PC-9 (cell line): ENCODE measurements around the gene SUN3. TPM values are rescaled to one million over a fixed set of nuclear protein-coding genes. Genes with fewer than 3 reads are reported as not detected.

ENCODE experiments used
- BruUV-seq: library from RNA; stranded (reverse); fragments of 400-500 nt; replicated peaks from 2 replicates; lab custom pipeline; 2021; lab: Mats Ljungman, UMichigan
- CTCF ChIA-PET: fragments of 300-600 bp; sonication (Branson Sonifier 250); formaldehyde crosslinking; loops from one replicate; lab custom pipeline; 2022; ENCODE audit warnings: antibody characterized with exemption; lab: Charles Lee
- POLR2A ChIA-PET: fragments of 300-600 bp; sonication (Branson Sonifier 250); formaldehyde crosslinking; loops from one replicate; lab custom pipeline; 2022; ENCODE audit warnings: antibody characterized with exemption; ENCODE audit not compliant: unreplicated experiment; lab: Charles Lee
- DNase-seq, 2 experiments: peaks; one replicate each; pipeline versions ENCODE4 v3.0.0 to v3.0.0-alpha.2; 2015 to 2022; ENCODE audit warnings: mixed read lengths in 1 of 2
- H2AFZ ChIP-seq: fragments of 200-600 bp; sonication (generic); 2 replicates; pipeline ENCODE4 v1.8.1; 2017; ENCODE audit warnings: antibody characterized with exemption
- H3F3A ChIP-seq: fragments of 200-600 bp; sonication (generic); 2 replicates; pipeline ENCODE4 v1.8.1; 2017; ENCODE audit warnings: antibody characterized with exemption, mild to moderate bottlenecking, low read depth; ENCODE audit not compliant: insufficient read depth
- H3K27ac ChIP-seq: fragments of 200-600 bp; sonication (generic); 2 replicates; pipeline ENCODE4 v1.6.1; 2016; ENCODE audit warnings: mixed run types
- H3K27me3 ChIP-seq: fragments of 200-600 bp; sonication (generic); 2 replicates; pipeline ENCODE4 v1.6.1; 2016; ENCODE audit warnings: low read depth, mixed run types; ENCODE audit not compliant: insufficient read depth
- H3K36me3 ChIP-seq: fragments of 200-600 bp; sonication (generic); 2 replicates; pipeline ENCODE4 v1.6.1; 2016; ENCODE audit warnings: low read depth, mixed run types
- H3K4me1 ChIP-seq: fragments of 200-600 bp; sonication (generic); replicated peaks from 2 replicates; pipeline ENCODE4 v1.6.1; 2016; ENCODE audit warnings: mixed run types; ENCODE audit not compliant: insufficient read depth
- H3K4me2 ChIP-seq: fragments of 200-600 bp; sonication (generic); 2 replicates; pipeline ENCODE4 v1.6.1; 2017; ENCODE audit warnings: mixed run types
- H3K4me3 ChIP-seq: fragments of 200-600 bp; sonication (generic); 2 replicates; pipeline ENCODE4 v1.6.1; 2016; ENCODE audit warnings: mixed run types
- H3K79me2 ChIP-seq: fragments of 200-600 bp; sonication (generic); 2 replicates; pipeline ENCODE4 v1.6.1; 2017; ENCODE audit warnings: low read depth, mixed run types
- H3K9me2 ChIP-seq: fragments of 200-600 bp; sonication (generic); 2 replicates; pipeline ENCODE4 v1.8.1; 2017; ENCODE audit warnings: mild to moderate bottlenecking; ENCODE audit not compliant: insufficient read depth
- H3K9me3 ChIP-seq: fragments of 200-600 bp; sonication (generic); 2 replicates; pipeline ENCODE4 v1.8.1; 2016; ENCODE audit warnings: low read depth; ENCODE audit not compliant: insufficient read depth
- H4K20me1 ChIP-seq: fragments of 200-600 bp; sonication (generic); 2 replicates; pipeline ENCODE4 v1.8.1; 2017; ENCODE audit not compliant: insufficient read depth
- EZH2 ChIP-seq: fragments of 200-600 bp; sonication (generic); IDR thresholded peaks from 2 replicates; pipeline ENCODE4 v1.8.0; 2017; ENCODE audit warnings: antibody characterized with exemption, low read depth
- intact Hi-C: fragments of 100-400 bp; cut with micrococcal nuclease; formaldehyde crosslinking; loops from one replicate; pipeline ENCODE4 v1.10.0; 2022; ENCODE audit not compliant: unreplicated experiment
- total RNA-seq: library from RNA; stranded (reverse); gene quantifications from 2 replicates; pipeline ENCODE4 v1.2.3, GENCODE V29; 2021
- TF ChIP-seq, protein P1 (sequence below): fragments of 200-600 bp; sonication (generic); conservative IDR thresholded peaks from 2 replicates; pipeline ENCODE4 v1.6.1; 2017; ENCODE audit warnings: mixed run types, antibody characterized with exemption, mild to moderate bottlenecking, moderate library complexity

The SUN3 gene
- total RNA-seq, 1 experiment from 2014 or later = 0.24 TPM

DNA sequence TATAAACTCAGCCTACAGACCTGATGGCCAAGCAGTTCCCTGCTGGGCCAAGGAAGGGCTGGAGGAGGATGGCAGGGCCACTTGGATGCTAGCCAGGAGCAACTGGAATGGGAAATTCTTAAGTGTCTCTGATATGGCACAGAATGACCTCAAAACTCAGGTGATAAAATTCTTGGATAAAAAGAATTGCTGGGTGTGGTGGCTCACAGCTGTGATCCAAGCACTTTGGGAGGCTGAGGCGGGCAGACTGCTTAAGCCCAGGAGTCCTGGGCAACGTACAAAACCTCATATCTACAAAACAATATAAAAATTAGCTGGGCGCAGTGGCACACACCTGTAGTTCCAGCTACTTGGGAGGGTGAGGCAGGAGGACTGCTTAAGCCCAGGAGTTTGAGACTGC is 66.6 kb downstream of the SUN3 start:
- Histone ChIP-seq H3F3A (no peaks in the 10 kb centered on the region), H3K9me3 (no peaks in the 10 kb centered on the region), H3K27ac (no peak overlapping the region), H3K4me2 (no peak overlapping the region), H3K4me1 (no peaks in the 10 kb centered on the region), H3K4me3 (no peak overlapping the region), H3K9me2 (no peaks in the 10 kb centered on the region), H3K27me3 (no peaks in the 10 kb centered on the region), H3K79me2 (no peaks in the 10 kb centered on the region), H2AFZ (no peak overlapping the region), H4K20me1 (no peaks in the 10 kb centered on the region), H3K36me3 (peaks cover 56% of the 10 kb centered on the region)
- intact Hi-C loops = no loop called here
- TF ChIP-seq EZH2 = no peak
- TF ChIP-seq, protein P1, sequence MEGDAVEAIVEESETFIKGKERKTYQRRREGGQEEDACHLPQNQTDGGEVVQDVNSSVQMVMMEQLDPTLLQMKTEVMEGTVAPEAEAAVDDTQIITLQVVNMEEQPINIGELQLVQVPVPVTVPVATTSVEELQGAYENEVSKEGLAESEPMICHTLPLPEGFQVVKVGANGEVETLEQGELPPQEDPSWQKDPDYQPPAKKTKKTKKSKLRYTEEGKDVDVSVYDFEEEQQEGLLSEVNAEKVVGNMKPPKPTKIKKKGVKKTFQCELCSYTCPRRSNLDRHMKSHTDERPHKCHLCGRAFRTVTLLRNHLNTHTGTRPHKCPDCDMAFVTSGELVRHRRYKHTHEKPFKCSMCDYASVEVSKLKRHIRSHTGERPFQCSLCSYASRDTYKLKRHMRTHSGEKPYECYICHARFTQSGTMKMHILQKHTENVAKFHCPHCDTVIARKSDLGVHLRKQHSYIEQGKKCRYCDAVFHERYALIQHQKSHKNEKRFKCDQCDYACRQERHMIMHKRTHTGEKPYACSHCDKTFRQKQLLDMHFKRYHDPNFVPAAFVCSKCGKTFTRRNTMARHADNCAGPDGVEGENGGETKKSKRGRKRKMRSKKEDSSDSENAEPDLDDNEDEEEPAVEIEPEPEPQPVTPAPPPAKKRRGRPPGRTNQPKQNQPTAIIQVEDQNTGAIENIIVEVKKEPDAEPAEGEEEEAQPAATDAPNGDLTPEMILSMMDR = no peak
- POLR2A ChIA-PET = no interaction called here
- CTCF ChIA-PET = interaction anchor here (0.6 kb wide), 2 partner anchors 17 to 523 kb away, joined by 3 to 5 read pairs; no protein-coding TSS in a partner anchor
- no peak for DNase-seq
- BruUV-seq = no TSS peak

DNA sequence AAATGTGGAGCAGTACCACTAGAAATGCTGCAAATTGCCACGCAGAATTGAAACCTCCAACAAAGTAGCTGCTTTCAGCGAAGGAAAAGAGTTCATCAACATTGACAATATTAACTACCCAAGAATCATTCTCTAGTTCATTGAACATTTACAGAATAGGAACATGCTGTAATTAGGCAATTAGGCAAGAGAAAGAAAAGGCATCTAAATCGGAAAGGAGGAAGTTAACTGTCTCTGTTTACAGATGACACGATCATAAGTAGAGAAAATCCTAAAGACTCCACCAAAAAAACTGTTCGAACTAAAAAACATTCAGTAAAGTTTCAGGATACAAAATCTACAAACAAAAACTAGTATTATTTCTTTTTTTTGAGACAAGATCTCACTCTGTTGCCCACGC is 71.8 kb downstream of the SUN3 start:
- intact Hi-C loops = no loop called here
- H3K79me2 ChIP-seq = no peaks in the 10 kb centered on the region
- peaks cover under 1% of the 10 kb centered on the region for H3K4me1 ChIP-seq
- no peak for DNase-seq
- BruUV-seq = no TSS peak
- H4K20me1 ChIP-seq = no peaks in the 10 kb centered on the region
- H3K4me2 ChIP-seq = no peak overlapping the region
- peaks cover 25% of the 10 kb centered on the region for H3K36me3 ChIP-seq
- ChIA-PET POLR2A (interaction anchor here (0.7 kb wide), 1 partner anchor 761 kb away, joined by 4 read pairs; no protein-coding TSS in a partner anchor), CTCF (no interaction called here)
- H2AFZ ChIP-seq = no peak overlapping the region
- no peaks in the 10 kb centered on the region for H3K27me3 ChIP-seq
- no peak overlapping the region for H3K4me3 ChIP-seq
- H3F3A ChIP-seq = peaks cover 7% of the 10 kb centered on the region
- H3K9me3 ChIP-seq = no peaks in the 10 kb centered on the region
- no peaks in the 10 kb centered on the region for H3K9me2 ChIP-seq
- TF ChIP-seq, protein P1 = no peak
- no peak for TF ChIP-seq EZH2
- no peak overlapping the region for H3K27ac ChIP-seq

DNA sequence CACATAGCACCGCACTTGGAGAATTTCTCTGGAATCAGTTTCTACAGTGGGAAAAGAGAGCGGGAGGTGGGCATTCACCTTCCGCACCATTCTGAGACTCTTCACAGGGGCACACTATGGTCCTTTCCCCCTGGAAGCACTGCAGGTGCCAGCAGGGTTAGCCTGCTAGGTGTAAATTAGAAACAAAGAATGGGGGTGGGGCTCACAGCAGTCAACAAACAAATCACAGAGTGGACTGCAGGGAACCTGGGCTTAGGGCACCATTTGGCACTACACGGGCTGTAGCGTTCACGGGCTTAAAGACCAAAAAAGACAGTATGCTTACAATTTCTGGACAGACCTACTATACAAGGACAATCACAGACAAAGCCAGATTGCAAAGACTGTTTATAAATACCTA is 72.7 kb downstream of the SUN3 start:
- no TSS peak for BruUV-seq
- no peaks in the 10 kb centered on the region for H3K9me2 ChIP-seq
- no peak overlapping the region for H3K4me2 ChIP-seq
- H3K27ac ChIP-seq = no peak overlapping the region
- intact Hi-C loops = no loop called here
- H3K4me1 ChIP-seq = peaks cover 10% of the 10 kb centered on the region
- POLR2A ChIA-PET = no interaction called here
- no peaks in the 10 kb centered on the region for H3K9me3 ChIP-seq
- no peak for DNase-seq
- H3K36me3 ChIP-seq = peaks cover 18% of the 10 kb centered on the region; the same call in 1 of the 2 replicates
- H3F3A ChIP-seq = peaks cover 16% of the 10 kb centered on the region
- H2AFZ ChIP-seq = no peak overlapping the region
- no peaks in the 10 kb centered on the region for H3K79me2 ChIP-seq
- H3K27me3 ChIP-seq = no peaks in the 10 kb centered on the region
- H4K20me1 ChIP-seq = no peaks in the 10 kb centered on the region
- CTCF ChIA-PET = no interaction called here
- TF ChIP-seq EZH2 = no peak
- TF ChIP-seq, protein P1 = no peak
- H3K4me3 ChIP-seq = no peak overlapping the region
